Metanephros (tissue), 2 donors: ENCODE results near the gene HDAC5. TPM values are rescaled to one million over a fixed set of nuclear protein-coding genes. Genes with fewer than 3 reads are reported as not detected.

Source experiments
- small RNA-seq: library from RNA; depleted of rRNA; stranded (forward); fragments of <200 nt; gene quantifications from one replicate; pipeline ENCODE3, GENCODE V24; 2014; ENCODE audit warnings: low replicate concordance
- total RNA-seq: library from RNA; depleted of rRNA; stranded (reverse); fragments of >200 nt; gene quantifications from one replicate; pipeline ENCODE4 v1.2.3, GENCODE V29; 2014

The HDAC5 gene
- total RNA-seq = 74.9 TPM

DNA sequence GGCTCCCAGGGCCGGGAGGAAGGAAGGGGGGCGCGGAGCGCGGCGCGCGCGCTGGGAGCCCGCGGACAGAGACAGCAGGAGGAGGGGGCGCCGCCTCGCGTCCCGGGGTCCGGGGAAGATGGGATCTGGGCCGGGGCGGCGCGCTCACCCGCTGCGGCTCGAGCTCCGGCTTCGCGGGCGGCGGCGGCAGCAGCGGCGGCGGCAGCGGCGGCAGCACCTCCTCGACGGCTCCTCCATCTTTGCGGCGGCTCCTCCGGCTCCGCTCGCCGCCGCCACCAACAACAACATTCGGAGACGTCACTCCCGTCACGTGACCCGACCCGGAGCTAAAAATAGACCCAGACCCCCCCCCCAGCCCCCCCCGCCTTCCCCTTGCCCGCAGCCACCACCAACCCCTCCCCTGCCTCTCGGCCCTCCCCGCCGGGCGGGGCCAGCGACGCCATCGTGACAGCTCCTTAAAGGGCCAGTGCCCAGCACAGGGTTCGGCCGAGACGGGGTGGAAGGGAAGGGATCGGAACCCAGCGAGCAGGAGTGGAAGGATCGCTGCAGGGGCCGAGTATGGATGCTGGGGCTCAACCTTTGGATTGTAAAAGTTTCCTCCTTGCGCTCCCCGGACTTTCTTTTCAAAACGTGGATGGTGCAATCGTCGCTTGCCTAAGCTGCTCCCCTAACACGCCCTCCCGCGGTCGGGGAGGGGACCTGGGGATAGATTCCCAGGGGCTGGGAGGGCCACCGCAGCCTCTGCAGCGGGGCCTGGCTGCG lies at the start of gene HDAC5:
HDAC5 (minus strand) TSS at position 286 of the 762 bp plus-strand sequence. CDS start 6,126 bp downstream, outside the sequence.

DNA sequence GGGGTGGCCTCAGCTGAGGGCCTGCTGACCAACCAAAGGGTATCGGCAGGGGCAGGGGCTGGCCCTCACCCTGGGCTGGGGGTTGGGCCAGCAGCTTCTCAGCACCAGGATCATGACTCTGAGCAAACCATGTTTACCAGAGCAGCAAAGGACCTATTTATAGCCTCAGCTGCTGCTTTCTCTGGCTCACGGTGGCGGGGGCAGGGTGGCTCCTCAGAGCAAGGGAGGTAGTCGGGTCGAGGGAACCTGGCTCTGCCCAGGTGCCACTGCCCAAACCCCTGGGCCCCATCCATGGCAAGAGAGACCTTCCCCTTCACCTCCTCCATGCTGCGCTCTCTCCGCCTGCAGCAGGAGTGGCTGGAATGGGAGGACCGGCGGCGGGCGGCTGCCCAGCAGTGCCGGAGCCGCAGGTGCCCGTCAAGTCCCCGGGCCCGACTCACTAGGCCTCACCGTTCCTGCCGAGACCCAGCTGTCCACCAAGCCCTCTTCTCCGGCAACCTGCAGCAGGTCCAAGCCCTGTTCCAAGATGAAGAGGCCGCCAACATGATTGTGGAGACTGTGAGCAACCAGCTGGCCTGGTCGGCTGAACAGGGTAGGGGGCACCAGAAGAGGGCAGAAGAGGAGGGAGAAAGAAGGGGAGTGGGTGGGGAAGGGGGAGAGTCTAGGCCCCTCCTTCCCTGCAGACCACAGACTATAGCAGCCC lies 47.2 kb upstream of the HDAC5 start, which contains the start of gene ASB16:
ASB16 (plus strand) TSS at position 206 of the 703 bp plus-strand sequence; CDS start at position 292, 86 bp downstream.

DNA sequence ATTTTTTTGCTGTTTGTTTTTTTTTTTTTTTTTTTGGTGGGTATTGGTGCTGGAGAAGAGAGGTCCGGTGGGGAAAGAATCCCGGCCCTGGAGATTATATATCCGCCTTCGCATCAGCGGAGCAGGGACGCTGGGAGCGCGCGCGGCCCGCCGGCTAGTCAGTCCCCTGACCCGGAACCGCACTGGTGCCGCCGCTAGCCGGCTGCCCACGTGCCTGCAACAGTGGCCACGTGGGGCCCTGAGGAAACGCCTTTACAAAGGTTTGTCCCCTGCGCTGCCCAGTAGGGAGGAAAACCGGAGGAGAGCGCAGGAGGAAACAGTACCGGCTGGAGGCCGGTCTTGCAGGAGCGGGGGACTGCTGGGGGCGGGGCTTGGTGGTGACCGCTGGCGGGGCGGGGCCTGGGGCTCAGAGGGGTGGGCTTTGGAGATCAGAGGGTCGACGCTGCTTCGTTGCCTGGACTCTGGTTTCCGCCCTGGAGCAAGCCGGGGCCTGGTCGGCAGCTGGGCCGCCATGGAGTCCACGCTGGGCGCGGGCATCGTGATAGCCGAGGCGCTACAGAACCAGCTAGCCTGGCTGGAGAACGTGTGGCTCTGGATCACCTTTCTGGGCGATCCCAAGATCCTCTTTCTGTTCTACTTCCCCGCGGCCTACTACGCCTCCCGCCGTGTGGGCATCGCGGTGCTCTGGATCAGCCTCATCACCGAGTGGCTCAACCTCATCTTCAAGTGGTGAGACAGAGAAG lies 52.8 kb downstream of the HDAC5 start, which contains the start of gene G6PC3:
G6PC3 (plus strand) TSS at position 281 of the 743 bp plus-strand sequence; CDS start at position 512, 231 bp downstream.

DNA sequence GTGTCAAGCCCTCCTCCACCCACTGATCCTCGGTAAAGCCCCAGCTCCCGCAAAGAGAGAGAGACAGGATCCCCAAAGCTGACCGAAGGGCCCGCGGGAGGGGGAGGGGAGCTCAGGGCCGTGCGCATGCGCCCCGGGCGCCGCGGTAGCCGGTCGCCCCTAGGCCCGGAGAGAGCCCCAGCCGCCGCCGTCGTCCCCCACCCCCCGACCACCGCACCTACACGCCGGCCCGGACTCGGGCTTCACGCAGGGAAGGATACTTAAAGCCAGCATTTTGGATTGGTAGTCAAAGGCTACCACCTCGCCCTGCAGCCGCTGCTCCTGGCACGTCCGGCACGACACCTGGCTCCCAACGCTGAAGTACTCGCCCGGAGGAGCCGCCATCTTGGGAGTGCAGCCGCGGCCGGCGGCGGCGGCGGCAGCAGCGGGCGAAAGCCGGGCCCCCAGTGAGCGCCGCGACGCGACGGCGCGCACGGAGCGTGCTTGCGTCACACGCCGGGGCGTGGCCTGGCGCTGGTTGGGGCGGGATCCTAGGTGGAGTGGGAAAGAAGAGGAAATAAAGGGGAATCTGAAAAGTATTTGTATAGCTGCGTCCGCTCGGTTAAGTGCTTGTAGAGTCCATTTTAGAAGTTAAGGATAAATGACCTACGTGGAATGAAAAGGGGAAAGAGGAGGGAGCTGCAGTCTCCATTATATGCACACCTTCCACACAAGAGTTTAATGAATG lies 57.1 kb downstream of the HDAC5 start, which contains the start of gene LSM12:
LSM12 (minus strand) TSS at position 468 of the 727 bp plus-strand sequence; CDS start at position 384, 84 bp downstream.

Small RNAs within 50 kb of the gene (small RNA-seq; reads per million reads assigned to genes)
- gene RNU6-131P = not detected

Other genes with a start within 250 kb of the HDAC5 start
- 4.6 TPM for gene MPP2, start 216.1 kb downstream of the HDAC5 start, total RNA-seq
- gene PPY, start 181.2 kb downstream of the HDAC5 start, total RNA-seq = not detected
- gene PYY, start 169.7 kb downstream of the HDAC5 start, total RNA-seq = not detected
- gene NAGS, start 119.0 kb downstream of the HDAC5 start, total RNA-seq = 8.9 TPM
- gene TMEM101, start 108.7 kb downstream of the HDAC5 start, total RNA-seq = 46.5 TPM
- 24.0 TPM for gene LSM12, start 57.0 kb downstream of the HDAC5 start, total RNA-seq
- gene G6PC3, start 52.9 kb downstream of the HDAC5 start, total RNA-seq = 47.4 TPM
- gene HROB, start 18.3 kb upstream of the HDAC5 start, total RNA-seq = 2.5 TPM
- gene ASB16, start 47.1 kb upstream of the HDAC5 start, total RNA-seq = 5.7 TPM
- 36.3 TPM for gene TMUB2, start 63.3 kb upstream of the HDAC5 start, total RNA-seq
- gene ATXN7L3, start 76.2 kb upstream of the HDAC5 start, total RNA-seq = 34.6 TPM
- gene UBTF, start 96.0 kb upstream of the HDAC5 start, total RNA-seq = 75.9 TPM
- gene SLC4A1, start 144.5 kb upstream of the HDAC5 start, total RNA-seq = 72.8 TPM
- gene RUNDC3A, start 185.0 kb upstream of the HDAC5 start, total RNA-seq = 6.0 TPM
- 168 TPM for gene SLC25A39, start 201.2 kb upstream of the HDAC5 start, total RNA-seq
- 232 TPM for gene GRN, start 221.7 kb upstream of the HDAC5 start, total RNA-seq
- 24.0 TPM for gene FAM171A2, start 240.2 kb upstream of the HDAC5 start, total RNA-seq